Right atrium auricular region (tissue), 2 donors: ENCODE data around the gene GCNT1. TPM values are rescaled to one million over a fixed set of nuclear protein-coding genes. Genes with fewer than 3 reads are reported as not detected.
"Not testable (repeated sequence)": the region's sequence is repeated elsewhere in the genome, so short reads cannot be mapped to it uniquely, and the experiment has no call there.

ENCODE experiments used
- DNase-seq: peaks from one replicate; pipeline ENCODE4 v3.0.0-alpha.2; 2019; ENCODE audit warnings: low spot score
- H3K27ac ChIP-seq, 2 donors: fragments of 200-600 bp; sonication (generic); 1 replicate in 1 of 2; 2 replicates in 1 of 2; pipeline ENCODE4 v1.5.1; 2016 to 2019
- H3K27me3 ChIP-seq, 2 donors: fragments of 200-600 bp; sonication (generic); one replicate each; pipeline versions ENCODE4 v1.5.1 to v1.6.0; 2017 to 2019
- H3K36me3 ChIP-seq: fragments of 200-600 bp; sonication (generic); one replicate; pipeline ENCODE4 v1.5.1; 2016
- H3K4me1 ChIP-seq, 2 donors: fragments of 200-600 bp; sonication (generic); one replicate each; pipeline versions ENCODE4 v1.5.1 to v1.6.0; 2017 to 2019
- H3K4me3 ChIP-seq, 2 donors: fragments of 200-600 bp; sonication (generic); 1 replicate in 1 of 2; 2 replicates in 1 of 2; pipeline ENCODE4 v1.5.1; 2017 to 2019; ENCODE audit warnings: mild to moderate bottlenecking in 1 of 2, moderate library complexity in 1 of 2
- H3K9me3 ChIP-seq, 2 donors: fragments of 200-600 bp; sonication (generic); one replicate each; pipeline ENCODE4 v1.5.1; 2019
- total RNA-seq, 2 donors: library from RNA; depleted of rRNA; stranded (reverse); fragments of >200 nt; gene quantifications; one replicate each; pipeline ENCODE4 v1.1.0, GENCODE V29; 2016
- TF ChIP-seq, protein P1 (sequence below), 2 donors: fragments of 200-600 bp; sonication (generic); IDR thresholded peaks; one replicate each; pipeline ENCODE4 v1.5.1; 2019; ENCODE audit warnings: antibody characterized with exemption in 2 of 2

The GCNT1 gene
- total RNA-seq, 2 donors from 2014 or later, result 1.3 to 6.4 TPM

DNA sequence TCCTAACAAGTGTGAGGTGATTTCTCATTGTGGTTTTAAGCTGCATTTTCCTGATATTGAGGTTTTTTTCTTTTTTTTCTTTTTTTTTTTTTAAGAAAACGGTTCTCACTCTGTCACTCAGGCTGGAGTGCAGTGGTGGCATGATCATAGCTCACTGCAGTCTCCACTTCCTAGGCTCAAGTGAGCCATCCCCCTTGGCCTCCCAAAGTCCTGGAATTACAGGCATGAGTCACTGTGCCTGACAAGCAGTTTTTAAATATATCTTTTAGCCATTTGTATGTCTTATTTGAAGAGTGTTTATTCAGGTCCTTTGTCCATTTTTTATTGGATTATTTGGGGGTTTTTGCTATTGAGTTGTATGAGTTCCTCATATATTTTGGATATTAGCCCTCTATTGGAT, 53.8 kb downstream of the GCNT1 start:
- Histone ChIP-seq H3K4me1 (no peaks in the 10 kb centered on the region), H3K4me3 (no peak overlapping the region), H3K27ac (no peak overlapping the region), H3K9me3 (no peaks in the 10 kb centered on the region), H3K36me3 (no peaks in the 10 kb centered on the region), H3K27me3 (no peaks in the 10 kb centered on the region)
- TF ChIP-seq, protein P1, sequence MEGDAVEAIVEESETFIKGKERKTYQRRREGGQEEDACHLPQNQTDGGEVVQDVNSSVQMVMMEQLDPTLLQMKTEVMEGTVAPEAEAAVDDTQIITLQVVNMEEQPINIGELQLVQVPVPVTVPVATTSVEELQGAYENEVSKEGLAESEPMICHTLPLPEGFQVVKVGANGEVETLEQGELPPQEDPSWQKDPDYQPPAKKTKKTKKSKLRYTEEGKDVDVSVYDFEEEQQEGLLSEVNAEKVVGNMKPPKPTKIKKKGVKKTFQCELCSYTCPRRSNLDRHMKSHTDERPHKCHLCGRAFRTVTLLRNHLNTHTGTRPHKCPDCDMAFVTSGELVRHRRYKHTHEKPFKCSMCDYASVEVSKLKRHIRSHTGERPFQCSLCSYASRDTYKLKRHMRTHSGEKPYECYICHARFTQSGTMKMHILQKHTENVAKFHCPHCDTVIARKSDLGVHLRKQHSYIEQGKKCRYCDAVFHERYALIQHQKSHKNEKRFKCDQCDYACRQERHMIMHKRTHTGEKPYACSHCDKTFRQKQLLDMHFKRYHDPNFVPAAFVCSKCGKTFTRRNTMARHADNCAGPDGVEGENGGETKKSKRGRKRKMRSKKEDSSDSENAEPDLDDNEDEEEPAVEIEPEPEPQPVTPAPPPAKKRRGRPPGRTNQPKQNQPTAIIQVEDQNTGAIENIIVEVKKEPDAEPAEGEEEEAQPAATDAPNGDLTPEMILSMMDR (IDR thresholded peaks at IDR 0.05), result no peak
- no peak for DNase-seq

GRCh38 chr9:76516350-76516749, 57.4 kb downstream of the GCNT1 start:
- Histone ChIP-seq H3K4me3 (no peak overlapping the region), H3K9me3 (no peaks in the 10 kb centered on the region), H3K27me3 (no peaks in the 10 kb centered on the region), H3K4me1 (no peaks in the 10 kb centered on the region), H3K36me3 (no peaks in the 10 kb centered on the region), H3K27ac (no peak overlapping the region)
- no peak for DNase-seq
- TF ChIP-seq, protein P1 (IDR thresholded peaks at IDR 0.05), result no peak

GRCh38 chr9:76516871-76517270, 57.9 kb downstream of the GCNT1 start:
- H3K27me3 ChIP-seq, result no peaks in the 10 kb centered on the region
- no peaks in the 10 kb centered on the region for H3K36me3 ChIP-seq
- DNase-seq, result no peak
- TF ChIP-seq, protein P1 (IDR thresholded peaks at IDR 0.05), result no peak
- no peaks in the 10 kb centered on the region for H3K4me1 ChIP-seq
- no peak overlapping the region for H3K27ac ChIP-seq
- H3K9me3 ChIP-seq, result no peaks in the 10 kb centered on the region
- H3K4me3 ChIP-seq, result no peak overlapping the region

GRCh38 chr9:76519075-76519835, 60.3 kb downstream of the GCNT1 start:
- Histone ChIP-seq H3K9me3 (no peaks in the 10 kb centered on the region), H3K36me3 (no peaks in the 10 kb centered on the region), H3K4me3 (no peak overlapping the region), H3K27me3 (no peaks in the 10 kb centered on the region), H3K4me1 (no peaks in the 10 kb centered on the region), H3K27ac (no peak overlapping the region)
- DNase-seq, result no peak
- TF ChIP-seq, protein P1 (IDR thresholded peaks at IDR 0.05), result no peak

- DNase-seq, result no peak
- no peaks in the 10 kb centered on the region for H3K36me3 ChIP-seq
- H3K27me3 ChIP-seq, result no peaks in the 10 kb centered on the region
- H3K4me3 ChIP-seq, result no peak overlapping the region
- TF ChIP-seq, protein P1 (IDR thresholded peaks at IDR 0.05), result no peak
- no peaks in the 10 kb centered on the region for H3K4me1 ChIP-seq
- no peak overlapping the region for H3K27ac ChIP-seq
- H3K9me3 ChIP-seq, result no peaks in the 10 kb centered on the region
Measured at GRCh38 chr9:76521244-76521681, 62.3 kb downstream of the GCNT1 start.

GRCh38 chr9:76521906-76522305, 62.9 kb downstream of the GCNT1 start:
- Histone ChIP-seq H3K4me1 (no peaks in the 10 kb centered on the region), H3K27ac (no peak overlapping the region), H3K27me3 (no peaks in the 10 kb centered on the region), H3K36me3 (no peaks in the 10 kb centered on the region), H3K9me3 (no peaks in the 10 kb centered on the region), H3K4me3 (no peak overlapping the region)
- TF ChIP-seq, protein P1 (IDR thresholded peaks at IDR 0.05), result no peak
- DNase-seq, result no peak

DNA sequence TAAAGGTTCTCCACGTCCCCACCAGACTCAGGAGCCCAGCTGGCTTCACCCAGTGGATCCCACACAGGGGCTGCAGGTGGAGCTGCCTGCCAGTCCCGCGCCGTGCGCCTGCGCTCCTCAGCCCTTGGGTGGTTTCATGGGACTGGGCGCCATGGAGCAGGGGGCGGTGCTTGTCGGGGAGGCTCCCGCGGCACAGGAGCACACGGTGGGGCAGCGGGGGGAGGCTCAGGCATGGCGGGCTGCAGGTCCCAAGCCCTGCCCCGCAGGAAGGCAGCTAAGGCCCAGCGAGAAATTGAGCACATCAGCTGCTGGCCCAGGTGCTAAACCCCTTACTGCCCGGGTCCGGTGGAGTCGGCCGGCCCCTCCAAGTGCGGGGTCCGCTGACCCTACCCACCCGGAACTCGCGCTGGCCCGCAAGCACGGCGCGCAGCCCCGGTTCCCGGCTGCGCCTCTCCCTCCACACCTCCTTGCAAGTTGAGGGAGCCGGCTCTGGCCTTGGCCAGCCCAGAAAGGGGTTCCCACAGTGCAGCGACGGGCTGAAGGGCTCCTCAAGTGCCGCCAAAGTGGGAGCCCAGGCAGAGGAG, 64.7 kb downstream of the GCNT1 start:
- not testable (repeated sequence) for DNase-seq, H3K36me3 ChIP-seq, H3K27ac ChIP-seq, H3K9me3 ChIP-seq, H3K4me3 ChIP-seq, H3K4me1 ChIP-seq, H3K27me3 ChIP-seq
